NCI-H82 (cell line): ENCODE measurements around the gene OR6S1.

Source experiments
- DNase-seq: peaks from one replicate; lab custom pipeline; 2025; lab: John Stamatoyannopoulos, UW

OR6S1 gene

GRCh38 chr14:20641591-20641990, at the start of gene OR6S1:
OR6S1 (minus strand) TSS chr14:20641691; CDS start chr14:20641691, 0 bp downstream.
- no peak for DNase-seq

- peak; percentile 76 for DNase-seq
Measured at GRCh38 chr14:20690848-20691640, 49.6 kb upstream of the OR6S1 start.

- DNase-seq, result no peak
Measured at GRCh38 chr14:20688167-20688839, 46.8 kb upstream of the OR6S1 start, which contains the start of gene ANG. ANG (plus strand) TSS chr14:20688764; CDS start chr14:20693565, 4,801 bp downstream.

GRCh38 chr14:20687362-20688166, 46.1 kb upstream of the OR6S1 start:
- no peak for DNase-seq

- no peak for DNase-seq
Measured at GRCh38 chr14:20686386-20687143, 45.1 kb upstream of the OR6S1 start.

- peak; percentile 46 for DNase-seq
Measured at GRCh38 chr14:20684662-20685456, 43.4 kb upstream of the OR6S1 start.

- peak; percentile 75 for DNase-seq
Measured at GRCh38 chr14:20683891-20684661, 42.6 kb upstream of the OR6S1 start, which contains the start of gene RNASE4. RNASE4 (plus strand) TSS chr14:20684560; CDS start chr14:20699372, 14,812 bp downstream.

GRCh38 chr14:20683125-20683890, 41.8 kb upstream of the OR6S1 start:
- peak; percentile 87 for DNase-seq

GRCh38 chr14:20682435-20683124, 41.1 kb upstream of the OR6S1 start:
- DNase-seq, result peak; percentile 92

- no peak for DNase-seq
Measured at GRCh38 chr14:20682127-20682434, 40.6 kb upstream of the OR6S1 start.

GRCh38 chr14:20681348-20682126, 40.0 kb upstream of the OR6S1 start:
- peak; percentile 84 for DNase-seq

- no peak for DNase-seq
Measured at GRCh38 chr14:20680843-20681347, 39.4 kb upstream of the OR6S1 start.

GRCh38 chr14:20680363-20680762, 38.9 kb upstream of the OR6S1 start:
- DNase-seq, result no peak

- peak; percentile 2 for DNase-seq
Measured at GRCh38 chr14:20679907-20680306, 38.4 kb upstream of the OR6S1 start.

- no peak for DNase-seq
Measured at GRCh38 chr14:20676072-20676471, 34.6 kb upstream of the OR6S1 start.

GRCh38 chr14:20675669-20676068, 34.2 kb upstream of the OR6S1 start:
- DNase-seq, result no peak

GRCh38 chr14:20671597-20672283, 30.2 kb upstream of the OR6S1 start:
- DNase-seq, result no peak
